ENCODE results near the gene CAPS.

The CAPS gene

DNA sequence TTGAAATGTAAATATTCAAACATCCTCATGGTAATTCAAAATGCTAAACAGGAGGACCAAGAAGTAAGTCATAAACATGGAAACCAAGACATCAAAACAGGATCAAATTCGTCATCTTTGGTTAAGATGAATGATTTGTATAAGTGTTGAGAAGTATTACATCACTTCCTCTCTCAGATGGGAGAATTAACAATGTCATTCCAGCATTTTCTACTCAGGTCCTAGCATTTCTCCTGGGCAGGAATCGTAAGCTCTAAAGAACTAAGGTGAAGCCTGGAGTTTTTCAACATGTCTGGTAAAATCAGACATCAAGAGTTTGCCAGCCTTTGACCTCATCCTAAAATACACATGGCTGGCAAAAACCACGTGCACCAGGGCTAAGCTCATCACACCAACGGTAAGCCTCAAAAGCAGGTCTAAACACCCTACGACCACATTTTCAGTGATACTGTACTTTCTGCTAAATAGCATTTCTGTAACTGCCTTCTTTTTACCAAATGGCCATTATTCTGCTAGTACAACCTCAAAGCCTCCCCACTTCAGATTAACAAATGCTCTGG, 39.1 kb downstream of the CAPS start:
- ChIA-PET CTCF (interaction anchor here (0.6 to 10.7 kb wide), 6 partner anchors 9 to 156 kb away, joined by 3 to 151 read pairs (median 5); no protein-coding TSS in a partner anchor), POLR2A (no interaction called here)
- no peak overlapping the region for H3K4me3 ChIP-seq (ENCODE audit: low read depth, low read length)
- TF ChIP-seq, protein P1, sequence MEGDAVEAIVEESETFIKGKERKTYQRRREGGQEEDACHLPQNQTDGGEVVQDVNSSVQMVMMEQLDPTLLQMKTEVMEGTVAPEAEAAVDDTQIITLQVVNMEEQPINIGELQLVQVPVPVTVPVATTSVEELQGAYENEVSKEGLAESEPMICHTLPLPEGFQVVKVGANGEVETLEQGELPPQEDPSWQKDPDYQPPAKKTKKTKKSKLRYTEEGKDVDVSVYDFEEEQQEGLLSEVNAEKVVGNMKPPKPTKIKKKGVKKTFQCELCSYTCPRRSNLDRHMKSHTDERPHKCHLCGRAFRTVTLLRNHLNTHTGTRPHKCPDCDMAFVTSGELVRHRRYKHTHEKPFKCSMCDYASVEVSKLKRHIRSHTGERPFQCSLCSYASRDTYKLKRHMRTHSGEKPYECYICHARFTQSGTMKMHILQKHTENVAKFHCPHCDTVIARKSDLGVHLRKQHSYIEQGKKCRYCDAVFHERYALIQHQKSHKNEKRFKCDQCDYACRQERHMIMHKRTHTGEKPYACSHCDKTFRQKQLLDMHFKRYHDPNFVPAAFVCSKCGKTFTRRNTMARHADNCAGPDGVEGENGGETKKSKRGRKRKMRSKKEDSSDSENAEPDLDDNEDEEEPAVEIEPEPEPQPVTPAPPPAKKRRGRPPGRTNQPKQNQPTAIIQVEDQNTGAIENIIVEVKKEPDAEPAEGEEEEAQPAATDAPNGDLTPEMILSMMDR (IDR thresholded peaks at IDR 0.05; ENCODE audit: insufficient read depth, low read length, missing control alignments) = no peak
- DNase-seq (ENCODE audit: low read depth, low spot score) = no peak

DNA sequence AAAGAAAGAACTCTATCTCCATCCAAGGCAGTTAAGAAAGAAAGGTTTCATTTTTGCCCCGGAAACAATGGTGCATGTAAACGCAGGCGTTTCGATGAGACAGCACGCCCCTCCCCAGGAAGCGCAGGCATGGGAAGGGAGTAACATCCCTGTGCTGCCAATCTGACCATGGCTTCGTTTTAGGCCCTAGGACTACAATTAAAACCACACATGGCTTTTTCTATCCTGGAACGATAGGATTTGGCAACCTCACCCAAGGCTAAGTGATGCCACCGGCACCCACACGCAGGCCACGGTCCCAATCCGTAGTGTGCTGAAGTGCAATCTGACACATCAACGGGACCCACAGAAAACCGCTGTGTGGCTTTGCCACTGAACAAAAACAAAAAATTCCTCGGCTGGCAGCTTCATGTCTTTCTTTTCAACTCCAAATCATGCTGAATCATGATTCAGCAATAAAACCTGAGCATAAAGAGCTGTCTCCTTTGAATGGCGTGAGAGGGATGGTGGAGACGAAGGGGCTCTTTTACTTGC, 39.7 kb downstream of the CAPS start:
- no peak for DNase-seq (ENCODE audit: low read depth, low spot score)

DNA sequence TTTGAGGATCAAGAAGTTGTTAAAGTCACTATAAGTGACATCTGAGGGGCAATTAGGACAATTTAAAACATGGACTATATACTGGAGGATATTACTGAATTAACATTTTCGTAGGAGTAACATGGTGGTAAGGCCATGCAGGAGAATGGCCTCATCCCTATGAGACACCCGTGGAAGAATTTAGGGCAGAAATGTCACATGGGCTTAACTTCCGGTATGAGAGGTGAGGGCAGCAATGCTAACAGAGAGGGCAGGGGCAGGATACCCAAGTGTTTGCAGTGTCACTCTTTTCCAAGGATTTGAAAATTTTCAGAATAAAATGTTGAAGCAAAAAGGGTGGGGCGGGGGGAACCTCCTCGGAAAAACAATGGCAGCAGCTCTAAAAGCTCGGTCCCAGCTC, 40.2 kb downstream of the CAPS start:
- ChIA-PET POLR2A (no interaction called here), CTCF (interaction anchor here (0.8 to 10.7 kb wide), 4 partner anchors 15 to 150 kb away, joined by 3 to 151 read pairs (median 5); no protein-coding TSS in a partner anchor)
- no peak for DNase-seq (ENCODE audit: low read depth, low spot score)
- no peak overlapping the region for H3K4me3 ChIP-seq (ENCODE audit: low read depth, low read length)
- TF ChIP-seq, protein P1 (IDR thresholded peaks at IDR 0.05; ENCODE audit: insufficient read depth, low read length, missing control alignments) = no peak

More for the DNA sequence above, 39.7 kb downstream of the CAPS start:
- no peak overlapping the region for H3K4me3 ChIP-seq (ENCODE audit: low read depth, low read length)
- ChIA-PET POLR2A (no interaction called here), CTCF (interaction anchor here (0.6 to 10.7 kb wide), 7 partner anchors 8 to 155 kb away, joined by 3 to 151 read pairs (median 4); no protein-coding TSS in a partner anchor)
- TF ChIP-seq, protein P1 (IDR thresholded peaks at IDR 0.05; ENCODE audit: insufficient read depth, low read length, missing control alignments) = no peak

DNA sequence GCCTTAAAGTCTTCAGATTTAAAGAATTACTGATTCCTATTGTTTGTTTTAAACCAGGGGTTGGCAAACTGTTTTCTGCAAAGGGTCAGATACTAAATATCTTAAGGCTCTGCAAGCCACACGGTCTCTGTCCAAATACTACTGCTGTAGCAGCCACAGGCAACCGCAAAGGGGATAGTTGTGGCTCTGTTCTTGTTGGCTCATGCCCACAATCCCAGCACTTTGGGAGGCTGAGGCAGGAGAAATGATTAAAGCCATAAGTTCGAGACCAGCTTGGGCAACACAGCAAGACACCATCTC, 41.5 kb downstream of the CAPS start:
- DNase-seq (ENCODE audit: low read depth, low spot score) = no peak
- ChIA-PET POLR2A (no interaction called here), CTCF (interaction anchor here (1.0 to 10.7 kb wide), 4 partner anchors 14 to 151 kb away, joined by 3 to 151 read pairs (median 4); partner anchors contain the start of gene NRTN)
- H3K4me3 ChIP-seq (ENCODE audit: low read depth, low read length) = no peak overlapping the region
- TF ChIP-seq, protein P1 (IDR thresholded peaks at IDR 0.05; ENCODE audit: insufficient read depth, low read length, missing control alignments) = no peak

DNA sequence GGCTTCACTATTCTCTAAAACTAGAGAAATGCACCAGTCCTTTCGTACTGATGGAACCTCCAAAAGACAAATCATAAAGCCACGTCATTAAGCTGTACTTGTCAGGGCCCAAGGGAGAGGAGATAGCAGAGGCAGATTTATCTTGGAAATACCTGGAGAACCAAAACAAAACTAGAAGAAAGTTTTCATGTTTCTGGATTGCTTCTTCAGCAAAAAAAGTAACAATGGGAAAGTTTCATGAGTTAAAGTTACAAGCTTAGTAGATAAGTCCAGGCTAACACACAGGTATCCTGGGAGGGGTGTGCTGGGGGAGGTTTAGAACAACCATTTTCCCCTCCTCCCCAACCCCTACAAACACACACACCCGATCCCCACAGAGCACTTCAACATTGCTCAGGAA, 42.3 kb downstream of the CAPS start:
- POLR2A ChIA-PET = no interaction called here
- CTCF ChIA-PET = interaction anchor here (1.0 to 10.7 kb wide), 5 partner anchors 13 to 152 kb away, joined by 3 to 151 read pairs (median 4); partner anchors contain the start of gene NRTN
- no peak for DNase-seq (ENCODE audit: low read depth, low spot score)
- H3K4me3 ChIP-seq (ENCODE audit: low read depth, low read length) = no peak overlapping the region
- TF ChIP-seq, protein P1 (IDR thresholded peaks at IDR 0.05; ENCODE audit: insufficient read depth, low read length, missing control alignments) = no peak

DNA sequence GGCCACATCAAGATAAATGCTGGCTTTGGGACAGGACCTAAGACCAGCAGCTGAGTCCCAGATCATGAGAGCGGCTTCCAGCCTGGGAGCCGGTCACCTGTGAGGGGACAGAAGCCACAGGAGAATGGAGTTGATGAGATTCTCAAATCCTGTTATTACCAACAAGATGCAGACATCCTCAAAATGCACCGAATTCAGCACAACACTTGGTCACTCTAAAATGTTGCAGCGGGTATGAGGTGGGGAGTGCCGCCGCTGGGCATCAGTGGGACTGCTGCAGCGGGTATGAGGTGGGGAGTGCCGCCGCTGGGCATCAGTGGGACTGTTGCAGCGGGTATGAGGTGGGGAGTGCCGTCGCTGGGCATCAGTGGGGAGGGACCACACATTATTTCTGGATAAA, 42.7 kb downstream of the CAPS start:
- TF ChIP-seq, protein P1 (IDR thresholded peaks at IDR 0.05; ENCODE audit: insufficient read depth, low read length, missing control alignments) = no peak
- no peak for DNase-seq (ENCODE audit: low read depth, low spot score)
- ChIA-PET CTCF (interaction anchor here (1.0 to 10.7 kb wide), 5 partner anchors 13 to 153 kb away, joined by 3 to 151 read pairs (median 4); partner anchors contain the start of gene NRTN), POLR2A (no interaction called here)
- H3K4me3 ChIP-seq (ENCODE audit: low read depth, low read length) = no peak overlapping the region
